ENCODE data around the gene PSMD1.
"Not testable (repeated sequence)": the region's sequence is repeated elsewhere in the genome, so short reads cannot be mapped to it uniquely, and the experiment has no call there.

The PSMD1 gene

GRCh38 chr2:231177156-231178025 lies 120.7 kb downstream of the PSMD1 start:
- no peak for TF ChIP-seq CTCF (conservative IDR thresholded peaks at IDR 0.05; ENCODE audit: low read length)
- no peak overlapping the region for H3K4me3 ChIP-seq (ENCODE audit: low read length)
- peak; percentile 75 for DNase-seq (ENCODE audit: low read depth)

- DNase-seq (ENCODE audit: low read depth); H3K4me3 ChIP-seq (ENCODE audit: low read length): not testable (repeated sequence)
Observed at GRCh38 chr2:231178805-231179204, 122.1 kb downstream of the PSMD1 start.

GRCh38 chr2:231181860-231182512 lies 125.3 kb downstream of the PSMD1 start:
- H3K4me3 ChIP-seq (ENCODE audit: low read length) = no peak overlapping the region
- DNase-seq (ENCODE audit: low read depth) = peak; percentile 85
- TF ChIP-seq CTCF (conservative IDR thresholded peaks at IDR 0.05; ENCODE audit: low read length) = no peak; the same call in 1 of the 2 replicates

- H3K4me3 ChIP-seq (ENCODE audit: low read length) = no peak overlapping the region
- DNase-seq (ENCODE audit: low read depth) = no peak
- no peak for TF ChIP-seq CTCF (conservative IDR thresholded peaks at IDR 0.05; ENCODE audit: low read length)
Observed at GRCh38 chr2:231182513-231182899, 125.8 kb downstream of the PSMD1 start.

- H3K4me3 ChIP-seq (ENCODE audit: low read length) = no peak overlapping the region
- DNase-seq (ENCODE audit: low read depth) = no peak
- TF ChIP-seq CTCF (conservative IDR thresholded peaks at IDR 0.05; ENCODE audit: low read length) = no peak
Observed at GRCh38 chr2:231183851-231184250, 127.2 kb downstream of the PSMD1 start.

- no peak for TF ChIP-seq CTCF (conservative IDR thresholded peaks at IDR 0.05; ENCODE audit: low read length)
- DNase-seq (ENCODE audit: low read depth) = no peak
- H3K4me3 ChIP-seq (ENCODE audit: low read length) = no peak overlapping the region
Observed at GRCh38 chr2:231184319-231184718, 127.7 kb downstream of the PSMD1 start.

- no peak for DNase-seq (ENCODE audit: low read depth)
- no peak for TF ChIP-seq CTCF (conservative IDR thresholded peaks at IDR 0.05; ENCODE audit: low read length)
- no peak overlapping the region for H3K4me3 ChIP-seq (ENCODE audit: low read length)
Observed at GRCh38 chr2:231185050-231185725, 128.5 kb downstream of the PSMD1 start.

Measured in AG10803 (cell line).